Putamen (tissue), 1 donor: ENCODE data around the gene SCGB1D2.
"Not testable (repeated sequence)": the region's sequence is repeated elsewhere in the genome, so short reads cannot be mapped to it uniquely, and the experiment has no call there.

ENCODE experiments used
- DNase-seq: peaks from one replicate; pipeline ENCODE4 v3.0.0-alpha.2; 2016; ENCODE audit warnings: low spot score

The SCGB1D2 gene, protein sequence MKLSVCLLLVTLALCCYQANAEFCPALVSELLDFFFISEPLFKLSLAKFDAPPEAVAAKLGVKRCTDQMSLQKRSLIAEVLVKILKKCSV

DNA sequence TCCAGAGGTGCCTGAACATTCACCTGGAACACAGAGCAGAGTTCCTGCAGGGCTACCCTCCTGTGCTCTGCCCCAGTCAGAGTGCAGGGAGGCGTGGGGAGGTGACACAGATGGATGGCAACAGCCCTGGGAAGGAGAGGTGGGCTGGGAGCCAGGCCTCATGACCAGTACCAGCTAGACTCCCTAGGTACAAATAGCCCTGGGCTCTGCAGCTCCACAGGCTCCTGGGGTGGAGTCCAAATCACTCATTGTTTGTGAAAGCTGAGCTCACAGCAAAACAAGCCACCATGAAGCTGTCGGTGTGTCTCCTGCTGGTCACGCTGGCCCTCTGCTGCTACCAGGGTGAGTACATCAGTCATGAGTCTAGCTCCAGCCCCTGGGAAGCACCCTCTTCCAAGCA is at the start of gene SCGB1D2:
TSS of gene SCGB1D2 (plus strand) at position 219 of the 400 bp plus-strand sequence. CDS start at position 288, 69 bp downstream.
- DNase-seq = no peak

DNA sequence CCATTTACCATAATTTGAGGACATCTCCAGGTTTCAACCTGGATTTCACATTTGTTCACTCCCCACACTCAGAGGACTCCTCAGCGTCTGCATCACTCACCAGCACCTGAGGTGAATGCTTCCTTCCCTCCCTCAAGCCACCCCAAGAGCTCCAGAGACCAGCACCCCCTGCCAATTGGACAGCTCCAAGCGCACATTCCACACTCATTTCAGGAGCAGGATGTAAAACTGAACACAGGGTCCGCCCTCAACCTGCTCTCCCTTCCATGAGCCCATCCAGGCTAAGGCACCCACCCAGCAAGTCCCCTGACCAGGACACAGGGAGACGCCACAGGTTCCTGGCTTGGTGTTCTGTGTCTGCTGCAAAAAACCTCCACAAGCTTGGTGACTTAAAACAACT is 48.1 kb upstream of the SCGB1D2 start:
- no peak for DNase-seq

DNA sequence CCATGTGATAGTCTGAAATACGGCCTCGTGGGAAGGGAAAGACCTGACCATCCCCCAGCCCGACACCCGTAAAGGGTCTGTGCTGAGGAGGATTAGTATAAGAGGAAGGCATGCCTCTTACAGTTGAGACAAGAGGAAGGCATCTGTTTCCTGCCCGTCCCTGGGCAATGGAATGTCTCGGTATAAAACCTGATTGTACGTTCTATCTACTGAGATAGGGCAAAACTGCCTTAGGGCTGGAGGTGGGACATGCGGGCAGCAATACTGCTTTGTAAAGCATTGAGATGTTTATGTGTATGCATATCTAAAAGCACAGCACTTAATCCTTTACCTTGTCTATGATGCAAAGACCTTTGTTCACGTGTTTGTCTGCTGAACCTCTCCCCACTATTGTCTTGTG is 47.0 kb upstream of the SCGB1D2 start:
- not testable (repeated sequence) for DNase-seq

DNA sequence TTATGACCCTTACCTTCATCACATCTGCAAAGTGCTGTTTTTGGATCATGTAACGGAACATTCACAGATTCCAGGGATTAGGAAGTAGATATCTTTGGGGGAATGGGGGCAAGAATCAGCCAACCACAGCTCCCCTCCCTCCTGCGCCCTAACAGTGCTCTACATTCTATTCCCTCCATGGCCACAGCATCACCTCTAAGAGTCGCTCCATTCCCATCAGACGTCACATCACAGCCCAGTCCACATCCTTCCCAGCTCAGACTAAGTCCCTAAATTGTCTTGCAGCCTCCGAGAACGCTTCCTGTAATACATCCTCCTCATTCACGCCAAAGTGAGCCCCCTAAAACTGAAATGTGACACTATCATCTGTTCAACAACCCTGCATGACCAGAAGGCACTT is 46.1 kb upstream of the SCGB1D2 start:
- no peak for DNase-seq

DNA sequence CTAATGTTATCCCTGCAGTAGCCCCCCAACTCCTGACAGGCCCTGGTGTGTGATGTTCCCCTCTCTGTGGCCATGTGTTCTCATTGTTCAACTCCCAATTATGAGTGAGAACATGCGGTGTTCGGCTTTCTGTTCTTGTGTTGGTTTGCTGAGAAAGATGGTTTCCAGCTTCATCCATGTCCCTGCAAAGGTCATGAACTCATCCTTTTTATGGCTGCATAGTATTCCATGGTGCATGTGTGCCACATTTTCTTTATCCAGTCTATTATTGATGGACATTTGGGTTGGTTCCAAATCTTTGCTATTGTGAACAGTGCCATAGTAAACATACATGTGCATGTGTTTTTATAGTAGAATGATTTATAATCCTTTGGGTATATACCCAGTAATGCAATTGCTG is 44.6 kb upstream of the SCGB1D2 start:
- not testable (repeated sequence) for DNase-seq

DNA sequence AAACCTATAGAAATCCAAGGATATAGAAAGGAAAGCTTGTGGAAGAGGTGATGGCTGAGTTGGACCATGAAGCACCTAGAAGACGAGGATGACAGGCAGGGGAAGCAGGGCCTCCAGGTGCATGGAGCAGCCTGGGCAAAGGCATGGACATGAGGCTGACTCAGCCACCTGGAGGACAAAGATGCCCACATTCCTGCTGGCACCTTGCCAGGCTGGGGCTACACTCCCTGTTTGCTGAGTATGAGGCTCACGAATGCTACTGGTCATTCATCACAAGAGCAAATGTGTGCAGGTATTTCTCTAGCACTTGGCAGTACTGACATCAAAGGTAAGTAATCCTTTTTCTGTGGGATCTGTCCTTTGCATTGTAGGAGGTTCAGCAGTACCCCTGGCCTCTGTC is 40.7 kb upstream of the SCGB1D2 start:
- DNase-seq = no peak

DNA sequence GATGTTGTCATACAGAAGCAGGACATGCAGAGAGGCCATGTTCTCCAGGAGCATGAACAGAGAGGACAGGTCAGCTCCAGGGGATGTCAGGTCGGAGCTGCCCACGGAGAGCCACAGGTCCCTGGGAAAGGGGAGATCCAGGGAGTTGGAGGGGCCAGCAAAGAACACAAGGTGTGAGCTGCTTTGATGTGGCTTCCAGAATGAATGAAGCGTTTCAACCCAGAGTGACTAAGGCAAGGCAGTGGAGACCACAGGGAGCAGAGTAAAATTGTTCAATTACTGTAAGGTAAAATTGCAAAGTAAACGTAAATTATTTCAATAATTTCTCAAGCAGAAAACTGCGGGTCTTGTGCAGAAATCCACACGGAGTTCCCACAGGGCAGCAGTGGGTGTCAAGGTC is 39.1 kb upstream of the SCGB1D2 start:
- no peak for DNase-seq

DNA sequence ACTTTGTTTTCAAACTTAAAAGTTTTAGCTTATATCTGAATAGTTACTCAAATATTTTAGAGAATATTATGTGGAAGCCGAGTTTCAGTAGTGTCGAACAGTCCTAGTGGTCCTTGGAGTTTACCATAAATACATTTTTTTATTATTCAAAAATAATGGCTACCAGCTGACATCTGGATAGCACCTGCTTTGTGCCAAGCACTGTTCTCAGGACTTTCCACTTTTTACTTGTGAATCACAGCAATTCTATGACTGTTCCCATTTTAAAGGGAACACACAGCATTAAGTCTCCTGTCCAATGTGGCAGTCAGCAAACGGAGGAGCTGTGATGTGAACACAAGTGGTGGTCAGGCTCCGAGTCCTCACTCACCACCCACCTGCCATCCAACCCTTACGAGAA is 37.6 kb upstream of the SCGB1D2 start:
- no peak for DNase-seq

DNA sequence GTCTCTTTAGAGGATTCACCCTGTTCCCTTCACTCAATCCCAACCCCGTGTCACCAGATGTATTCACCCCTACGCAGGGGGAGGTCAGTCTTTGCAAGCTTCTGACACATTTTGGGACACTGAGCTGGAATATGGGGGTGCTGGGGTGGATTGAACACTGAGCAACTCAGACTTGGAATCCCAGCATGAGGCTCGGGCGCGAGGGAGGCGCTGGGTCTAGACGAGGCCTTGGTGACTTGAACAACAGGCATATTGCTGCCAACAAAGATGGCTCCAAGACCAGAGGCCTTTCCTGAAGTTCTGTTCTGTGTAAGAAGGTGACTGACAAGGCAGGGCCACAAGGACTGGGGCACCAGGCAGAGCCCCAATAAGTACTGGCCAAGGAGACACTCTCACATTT is 36.6 kb upstream of the SCGB1D2 start:
- DNase-seq = no peak

DNA sequence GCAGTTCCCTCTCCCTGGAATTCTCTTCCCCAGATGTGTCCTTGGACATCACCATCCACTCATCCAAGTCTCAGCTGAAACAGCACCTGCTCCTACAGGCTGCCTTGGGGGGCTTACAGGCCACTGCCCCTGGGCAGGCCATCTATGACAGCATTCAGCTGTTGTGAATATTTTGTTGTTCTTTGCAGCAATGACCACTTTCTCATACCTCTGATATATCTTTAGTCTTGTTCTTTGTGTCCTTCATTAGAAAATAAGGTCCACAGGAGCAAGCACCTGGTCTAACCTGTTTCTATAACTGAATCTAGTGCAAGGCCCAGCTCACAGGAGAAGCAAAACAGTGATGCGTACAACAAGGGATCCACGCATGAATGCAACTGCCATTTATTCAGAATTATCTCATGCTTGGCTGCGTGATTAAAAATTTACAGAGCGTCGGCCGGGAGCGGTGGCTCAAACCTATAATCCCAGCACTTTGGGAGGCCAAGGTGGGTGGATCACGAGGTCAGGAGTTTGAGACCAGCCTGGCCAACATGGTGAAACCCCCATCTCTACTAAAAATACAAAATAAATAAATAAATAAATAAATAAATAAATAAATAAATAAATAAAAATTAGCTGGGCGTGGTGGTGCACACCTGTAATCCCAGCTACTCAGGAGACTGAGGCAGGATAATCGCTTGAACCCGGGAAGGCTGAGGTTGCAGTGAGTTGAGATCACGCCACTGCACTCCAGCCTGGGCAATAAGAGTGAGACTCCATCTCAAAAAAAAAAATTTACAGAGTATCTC is 35.6 kb upstream of the SCGB1D2 start:
- DNase-seq = not testable (repeated sequence)

DNA sequence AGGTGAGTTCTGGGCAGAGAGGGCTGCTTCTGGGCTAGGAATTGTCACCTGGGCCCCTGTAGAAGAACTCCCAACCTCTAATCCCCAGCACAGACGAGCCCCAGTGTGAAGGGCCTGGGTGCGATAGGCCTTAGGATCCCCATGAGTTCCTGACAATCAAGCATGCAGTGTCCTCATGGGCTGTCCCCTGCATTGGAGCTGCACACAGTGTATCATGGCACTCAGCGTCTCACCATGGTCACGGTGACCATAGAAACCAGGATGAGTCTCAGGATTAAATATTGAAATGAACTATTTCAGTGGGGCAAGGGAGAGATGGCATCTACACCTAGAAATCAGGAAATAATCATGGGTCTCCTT is 33.3 kb upstream of the SCGB1D2 start:
- no peak for DNase-seq

DNA sequence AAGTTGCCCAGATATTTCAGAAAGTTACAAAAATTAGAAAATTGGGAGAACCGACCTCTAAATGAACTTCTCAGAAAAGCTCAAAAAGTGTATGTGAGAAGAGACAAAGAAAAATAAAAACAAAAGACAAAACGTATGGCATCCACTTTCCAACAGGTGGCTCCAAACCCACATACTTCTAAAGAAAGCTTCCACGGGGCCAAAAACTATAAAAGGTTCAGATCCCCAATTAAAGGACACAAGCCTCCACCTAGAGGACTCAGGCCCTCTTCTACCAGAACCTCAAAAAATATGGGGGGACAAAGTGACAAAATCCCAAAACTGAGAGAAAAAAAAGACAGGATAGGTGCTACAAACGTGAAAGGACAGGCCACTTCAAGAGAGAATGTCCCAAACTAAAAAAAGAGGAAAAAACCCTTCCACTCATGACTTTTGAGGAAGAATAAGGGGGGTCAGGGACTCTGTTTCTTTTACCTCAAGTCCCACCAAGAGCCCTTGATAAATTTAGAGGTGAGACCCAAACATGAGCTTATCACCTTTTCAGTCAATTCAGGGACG is 24.8 kb upstream of the SCGB1D2 start:
- DNase-seq = no peak

DNA sequence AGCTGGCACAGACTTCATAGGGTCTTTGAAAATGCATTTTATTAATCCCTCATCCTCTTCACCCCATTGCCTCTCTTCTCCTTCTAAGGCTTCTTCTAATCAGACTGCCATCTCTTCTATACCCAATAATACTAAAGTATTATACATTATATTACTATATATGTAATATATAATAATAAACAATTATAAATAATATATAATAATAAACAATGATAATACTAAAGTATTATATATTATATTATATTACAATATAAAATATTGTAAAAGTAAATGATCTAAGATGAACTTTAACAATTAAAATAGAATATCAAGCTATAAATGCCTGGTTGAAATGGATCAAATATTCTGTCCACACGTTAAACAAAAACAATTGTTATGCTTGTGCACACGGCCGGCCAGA is 20.5 kb upstream of the SCGB1D2 start:
- no peak for DNase-seq

DNA sequence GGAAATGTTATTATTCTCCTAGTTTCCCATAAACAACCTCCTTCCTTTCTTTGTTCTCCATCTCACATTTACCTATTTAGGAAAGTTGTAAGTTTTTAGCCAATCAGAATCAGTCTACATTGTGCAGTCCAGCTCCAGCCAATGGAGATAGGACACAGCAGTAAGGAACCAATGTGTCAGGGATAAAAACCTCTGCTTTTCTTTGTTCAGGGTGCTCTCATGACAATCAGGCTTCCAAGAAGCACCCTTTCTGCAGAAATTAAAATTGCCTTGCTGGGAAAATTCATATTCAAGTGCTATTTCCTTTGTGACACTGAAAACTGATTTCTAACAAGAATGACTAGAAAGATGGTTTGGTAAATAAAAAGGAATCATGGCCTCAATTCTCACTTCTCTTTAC is 18.9 kb upstream of the SCGB1D2 start:
- DNase-seq = no peak

DNA sequence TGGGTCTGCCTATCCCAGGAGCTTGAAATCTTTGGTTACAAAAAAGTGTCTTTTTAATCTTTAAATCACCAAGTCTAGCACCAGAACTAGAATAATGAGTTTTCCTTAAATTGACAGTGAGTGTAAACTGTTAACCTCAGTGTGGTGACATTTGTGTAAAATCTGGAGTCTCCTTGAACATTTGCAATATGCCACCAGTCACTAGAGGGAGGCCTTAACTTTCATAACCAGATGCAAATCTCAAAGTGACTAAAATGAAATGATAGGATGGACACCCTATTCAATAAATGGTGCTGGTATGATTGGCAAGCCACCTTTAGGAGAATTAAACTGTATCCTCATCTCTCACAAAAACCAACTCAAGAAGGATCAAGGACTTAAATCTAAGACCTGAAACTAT is 8.3 kb upstream of the SCGB1D2 start:
- DNase-seq = no peak

DNA sequence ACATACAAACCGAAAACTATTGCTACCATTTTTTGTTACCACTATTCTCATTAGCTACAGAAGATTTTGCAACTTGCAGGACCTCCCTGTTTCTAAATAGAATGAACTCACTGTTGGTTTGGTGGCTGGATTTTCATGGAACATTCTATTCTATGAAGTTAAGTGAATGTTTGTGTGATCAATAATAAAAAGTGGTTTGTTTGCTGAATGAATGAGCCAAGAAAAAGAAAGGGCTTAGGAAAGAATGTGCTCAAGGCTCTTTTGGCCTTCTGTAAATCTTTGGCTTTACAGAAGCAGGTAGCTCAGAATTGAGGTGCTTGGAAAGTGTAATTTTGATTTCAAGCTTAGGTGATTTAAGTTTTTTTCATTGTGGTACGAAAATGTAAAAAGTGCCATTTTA is 5.9 kb upstream of the SCGB1D2 start:
- DNase-seq = no peak

DNA sequence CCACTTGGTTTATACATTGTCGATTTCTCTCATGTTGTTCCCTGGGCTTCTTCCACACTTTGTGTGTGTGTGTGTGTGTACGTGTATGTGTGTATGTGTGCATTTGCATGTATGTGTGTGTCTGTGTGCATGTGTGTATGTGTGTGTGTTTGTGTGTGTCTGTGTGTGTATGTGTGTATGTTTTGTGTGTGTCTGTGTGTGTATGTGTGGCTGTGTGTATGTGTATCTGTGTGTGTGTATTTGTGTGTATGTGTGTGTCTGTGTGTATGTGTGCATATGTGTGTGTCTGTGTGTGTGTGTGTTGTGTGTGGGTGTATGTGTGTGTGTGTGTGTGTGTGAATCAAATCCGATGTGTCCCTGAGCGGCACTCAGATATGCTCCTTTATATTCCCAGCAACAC is 4.5 kb upstream of the SCGB1D2 start:
- no peak for DNase-seq

DNA sequence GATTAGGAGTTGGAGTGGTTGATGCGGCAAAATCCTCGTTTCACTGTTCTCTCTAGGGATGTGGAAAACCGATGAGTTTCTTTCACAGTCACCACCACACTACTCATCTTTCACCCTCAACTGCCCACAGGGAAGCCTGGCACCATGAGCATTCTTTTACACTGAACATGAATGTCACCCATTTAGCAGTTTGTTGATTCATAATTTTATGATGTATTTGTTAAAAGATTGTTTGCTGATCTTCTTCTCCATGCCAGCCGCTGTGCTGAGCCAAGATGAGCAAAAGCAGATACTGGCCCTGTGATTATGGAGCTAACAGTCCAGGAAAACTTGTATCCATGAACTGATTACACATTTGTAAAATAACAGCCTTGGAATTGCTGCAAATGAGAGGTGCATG is 3.9 kb upstream of the SCGB1D2 start:
- no peak for DNase-seq

DNA sequence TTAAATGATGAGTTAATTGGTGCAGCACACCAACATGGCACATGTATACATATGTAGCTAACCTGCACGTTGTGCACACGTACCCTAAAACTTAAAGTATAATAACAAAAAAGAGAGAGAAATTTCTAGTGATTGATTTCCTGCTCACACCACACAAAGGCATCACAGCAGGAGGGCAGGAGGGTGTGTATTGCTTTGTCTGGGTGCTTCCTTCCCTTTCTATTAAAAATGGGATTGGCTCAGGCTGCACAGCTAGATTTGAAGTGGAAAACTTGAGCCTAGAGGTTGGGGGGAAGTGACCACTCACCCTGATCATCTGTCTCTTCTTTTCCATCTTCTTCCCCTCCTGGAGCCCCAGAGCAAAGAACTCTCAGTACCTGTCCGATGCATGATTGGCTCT is 944 bp upstream of the SCGB1D2 start:
- DNase-seq = no peak

DNA sequence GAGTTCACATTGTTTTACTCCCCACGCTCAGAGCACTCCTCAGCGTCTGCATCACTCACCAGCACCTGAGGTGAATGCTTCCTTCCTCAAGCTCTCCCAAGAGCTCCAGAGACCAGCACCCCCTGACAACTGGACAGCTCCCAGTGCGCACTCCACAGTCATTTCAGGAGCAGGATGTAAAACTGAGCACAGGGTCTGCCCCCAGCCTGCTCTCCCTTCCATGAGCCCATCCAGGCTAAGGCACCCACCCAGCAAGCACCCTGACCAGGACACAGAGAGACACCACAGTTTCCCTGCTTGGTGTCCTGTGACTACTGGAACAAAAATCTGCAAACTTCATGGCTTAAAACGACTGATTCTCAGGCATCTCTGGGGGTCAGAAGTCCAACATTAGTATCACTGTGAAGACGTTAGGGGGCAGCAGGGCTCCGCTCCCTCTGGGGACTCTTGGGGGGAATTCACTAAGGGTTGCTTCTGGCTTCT is 3.3 kb downstream of the SCGB1D2 start:
- no peak for DNase-seq

DNA sequence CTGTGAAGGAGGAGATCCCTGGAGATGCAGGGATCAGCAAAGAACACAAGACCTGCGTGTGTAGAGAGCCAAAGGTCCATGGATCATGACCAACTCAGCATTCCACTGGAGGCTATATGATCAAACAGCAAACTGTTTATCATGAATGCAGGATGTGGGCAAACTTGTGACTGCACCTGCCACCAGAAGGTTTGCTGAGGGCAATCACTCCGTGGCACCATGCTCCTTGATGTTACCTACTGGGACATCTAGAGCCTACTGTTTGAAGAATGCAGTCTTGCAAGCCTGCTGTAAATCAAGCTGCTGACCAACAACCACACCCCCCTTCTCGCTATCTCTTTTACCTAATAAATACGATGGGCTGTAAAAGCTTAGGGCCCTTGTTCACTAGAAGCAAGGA is 9.7 kb downstream of the SCGB1D2 start:
- DNase-seq = no peak

DNA sequence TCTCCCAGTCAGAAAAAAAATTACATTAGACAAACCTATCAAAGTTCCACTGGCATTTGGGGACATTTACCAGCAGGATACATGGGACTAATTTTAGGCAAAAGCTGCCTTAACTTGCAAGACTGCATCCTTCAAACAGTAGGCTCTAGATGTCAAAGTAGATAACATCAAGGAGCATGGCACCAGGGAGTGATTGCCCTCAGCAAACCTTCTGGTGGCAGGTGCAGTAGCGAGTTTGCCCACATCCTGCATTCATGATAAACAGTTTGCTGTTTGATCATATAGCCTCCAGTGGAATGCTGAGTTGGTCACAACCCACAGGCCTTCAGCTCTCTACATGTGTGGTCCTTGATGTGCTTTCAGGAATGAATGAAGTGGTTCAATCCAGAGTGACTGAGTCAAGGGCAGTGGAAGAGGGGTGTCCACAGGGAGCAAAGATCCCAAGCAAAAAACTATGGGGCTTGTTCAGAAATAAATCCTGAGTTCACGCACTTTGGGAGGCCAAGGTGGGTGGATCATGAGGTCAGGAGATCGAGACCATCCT is 12.0 kb downstream of the SCGB1D2 start:
- no peak for DNase-seq

DNA sequence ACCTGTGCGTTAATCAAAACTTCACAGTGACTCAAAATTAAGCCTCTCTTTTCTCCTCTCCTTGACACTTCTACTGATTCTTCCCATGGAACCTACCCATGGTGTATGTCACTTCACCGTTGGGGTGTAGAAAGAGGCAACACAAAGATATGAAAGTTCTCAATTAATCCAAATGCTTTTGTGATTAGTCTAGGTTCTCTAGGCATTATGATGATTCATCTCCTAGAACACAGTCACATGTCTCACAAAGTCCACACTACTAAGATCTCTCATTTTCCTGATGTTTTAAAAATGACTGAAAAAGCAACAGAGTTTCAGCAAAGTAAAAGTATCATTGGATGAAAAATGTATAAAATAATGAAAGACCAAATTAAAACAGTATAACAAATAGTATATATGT is 14.2 kb downstream of the SCGB1D2 start:
- DNase-seq = no peak
